Uterine smooth muscle cell (primary cell): ENCODE results near the gene SEMA4F. TPM values are rescaled to one million over a fixed set of nuclear protein-coding genes. Genes with fewer than 3 reads are reported as not detected.

Source experiments
- total RNA-seq: library from RNA; depleted of rRNA; stranded (reverse); fragments of >200 nt; gene quantifications from 2 replicates; pipeline ENCODE4 v1.2.3, GENCODE V29; 2014

Gene SEMA4F
- 10.0 and 12.4 TPM in 2 replicates for total RNA-seq

GRCh38 chr2:74653985-74654882 is at the start of gene SEMA4F:
Gene SEMA4F, plus strand, starts transcription at chr2:74654247. Its CDS starts 130 bp downstream, at chr2:74654377.

GRCh38 chr2:74648009-74648443 is 6.0 kb upstream of the SEMA4F start, which contains the start of gene M1AP:
Gene M1AP, minus strand, starts transcription at chr2:74648330. Its CDS starts 8,055 bp downstream, at chr2:74640275.

Other genes starting within 250 kb of the SEMA4F start
- 1.00 and 1.4 TPM in 2 replicates for gene C2orf81, start 232.6 kb upstream of the SEMA4F start, total RNA-seq
- 51.6 and 103 TPM in 2 replicates for gene WDR54, start 232.5 kb upstream of the SEMA4F start, total RNA-seq
- 12.9 and 14.6 TPM in 2 replicates for gene RTKN, start 212.3 kb upstream of the SEMA4F start, total RNA-seq
- gene INO80B, start 199.2 kb upstream of the SEMA4F start, total RNA-seq: 10.7 and 15.2 TPM in 2 replicates
- gene WBP1, start 195.8 kb upstream of the SEMA4F start, total RNA-seq: 20.9 and 41.9 TPM in 2 replicates
- 68.3 and 86.0 TPM in 2 replicates for gene MOGS, start 188.9 kb upstream of the SEMA4F start, total RNA-seq
- 26.2 and 35.7 TPM in 2 replicates for gene MRPL53, start 181.6 kb upstream of the SEMA4F start, total RNA-seq
- 23.0 and 24.2 TPM in 2 replicates for gene CCDC142, start 171.2 kb upstream of the SEMA4F start, total RNA-seq
- gene TTC31, start 171.2 kb upstream of the SEMA4F start, total RNA-seq: 24.4 and 26.9 TPM in 2 replicates
- 1.4 and 2.0 TPM in 2 replicates for gene LBX2, start 154.6 kb upstream of the SEMA4F start, total RNA-seq
- gene PCGF1, start 146.6 kb upstream of the SEMA4F start, total RNA-seq: 27.1 and 29.6 TPM in 2 replicates
- gene TLX2, start 139.8 kb upstream of the SEMA4F start, total RNA-seq: not detected in 2 replicates
- gene DQX1, start 128.0 kb upstream of the SEMA4F start, total RNA-seq: 0.11 and 0.12 TPM in 2 replicates
- 78.6 and 82.2 TPM in 2 replicates for gene AUP1, start 124.5 kb upstream of the SEMA4F start, total RNA-seq
- 43.6 and 51.2 TPM in 2 replicates for gene HTRA2, start 124.3 kb upstream of the SEMA4F start, total RNA-seq
- gene LOXL3, start 100.3 kb upstream of the SEMA4F start, total RNA-seq: 12.1 and 28.0 TPM in 2 replicates
- gene DOK1, start 99.5 kb upstream of the SEMA4F start, total RNA-seq: 24.6 and 35.0 TPM in 2 replicates
- gene M1AP, start 5.9 kb upstream of the SEMA4F start, total RNA-seq: under 0.01 and 0.12 TPM in 2 replicates
- gene HK2, start 179.9 kb downstream of the SEMA4F start, total RNA-seq: 43.2 and 55.9 TPM in 2 replicates